Right ventricle myocardium inferior (tissue), 1 donor: Measurements from ENCODE around the gene RIMBP2. TPM values are rescaled to one million over a fixed set of nuclear protein-coding genes. Genes with fewer than 3 reads are reported as not detected.

Experiments used
- ATAC-seq: fragments of 200-7000 bp; cut with Tn5 transposase; one replicate; pipeline ENCODE4 v1.9.1; 2020; ENCODE audit warnings: mild to moderate bottlenecking, moderate library complexity
- DNase-seq: peaks from one replicate; pipeline ENCODE4 v3.0.0; 2021; ENCODE audit errors: missing footprints
- intact Hi-C: fragments of 100-400 bp; cut with DNase I; formaldehyde crosslinking; loops from one replicate; pipeline ENCODE4 v1.11.0; 2022
- total RNA-seq: library from RNA; stranded (reverse); fragmentation: NEBNext Ultra II Directional; extraction: Animal tissue kit (Norgen Biotek cat#: 25700); gene quantifications from one replicate; pipeline ENCODE4 v1.2.1, GENCODE V29; 2021
- donor health status: DM: no; HTN: yes; CAD: no; lungs with severe emphysema.

Gene RIMBP2
- total RNA-seq, 1 donor from 2014 or later, result not detected

DNA sequence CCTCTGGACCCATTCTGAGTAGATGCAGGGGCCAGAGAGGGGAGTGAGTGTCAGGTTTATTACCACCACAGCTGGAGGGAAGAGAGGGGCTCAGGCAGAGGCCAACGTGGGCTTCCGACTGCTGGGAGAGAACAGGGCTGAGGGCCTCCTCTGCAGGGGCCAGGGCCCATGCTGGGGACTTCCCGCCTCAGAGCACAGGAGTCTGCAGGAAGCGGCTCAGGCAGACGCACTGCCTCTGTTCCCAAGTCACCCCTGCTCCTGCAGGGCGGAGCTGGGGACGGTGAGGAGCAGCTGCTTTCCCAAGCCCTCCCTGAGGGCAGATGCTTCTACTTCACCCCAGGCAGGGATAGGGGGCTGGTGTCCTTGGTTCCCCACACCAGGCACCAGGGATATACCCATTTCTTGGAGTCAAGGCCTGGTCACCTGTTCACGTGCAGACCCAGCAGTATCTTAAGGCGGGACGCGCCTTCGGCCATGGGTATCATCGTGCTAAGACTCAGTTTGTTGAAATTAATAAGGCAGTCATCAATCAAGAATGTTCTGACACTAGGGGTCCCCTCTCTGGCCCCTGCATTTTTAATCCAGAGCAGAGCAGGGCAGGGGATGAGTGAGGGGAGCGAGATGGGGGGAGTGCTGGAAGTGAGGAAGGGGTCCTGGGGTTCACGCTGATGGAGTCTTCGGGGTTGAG is 278.4 kb downstream of the RIMBP2 start:
- DNase-seq (no peak), ATAC-seq (no peak)
- intact Hi-C loops, result no loop called here

DNA sequence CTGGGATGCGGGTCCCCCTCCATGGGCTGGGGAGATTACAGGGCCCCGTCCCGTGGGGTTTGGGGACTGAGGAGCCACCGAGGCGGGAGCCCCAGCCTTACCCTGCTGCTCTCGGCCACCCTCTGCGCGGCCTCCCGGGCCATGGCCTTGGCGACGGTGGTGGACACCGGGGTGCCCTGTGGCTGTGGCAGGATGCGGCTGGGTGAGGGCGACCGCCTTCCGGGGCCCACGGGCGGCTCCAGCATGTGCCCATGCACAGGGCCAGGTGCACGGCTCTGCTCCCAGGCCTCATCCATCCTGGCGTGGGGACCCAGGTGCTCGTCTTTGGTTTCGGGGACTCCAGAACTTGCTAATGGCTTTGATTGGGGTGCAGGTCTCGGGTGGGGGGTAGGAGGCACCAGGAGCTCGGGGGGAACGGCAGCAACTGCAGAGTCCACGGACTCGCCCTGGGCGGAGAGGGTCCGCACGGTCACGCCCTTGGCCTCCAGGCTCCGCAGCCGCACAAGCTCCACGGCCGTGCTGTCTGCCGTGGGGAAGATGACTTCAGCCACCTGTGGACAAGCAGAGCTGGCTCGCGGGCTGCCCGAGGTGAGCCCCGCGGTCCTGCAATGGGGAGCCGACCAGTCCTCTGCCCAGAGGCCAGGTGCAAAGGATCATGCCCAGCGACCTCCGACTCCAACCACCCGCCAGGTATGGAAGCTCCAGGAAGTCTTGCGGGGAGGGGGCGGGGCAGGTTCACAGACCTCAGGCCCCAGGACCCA is 279.2 kb downstream of the RIMBP2 start:
- no peak for ATAC-seq
- intact Hi-C loops, result no loop called here
- no peak for DNase-seq

DNA sequence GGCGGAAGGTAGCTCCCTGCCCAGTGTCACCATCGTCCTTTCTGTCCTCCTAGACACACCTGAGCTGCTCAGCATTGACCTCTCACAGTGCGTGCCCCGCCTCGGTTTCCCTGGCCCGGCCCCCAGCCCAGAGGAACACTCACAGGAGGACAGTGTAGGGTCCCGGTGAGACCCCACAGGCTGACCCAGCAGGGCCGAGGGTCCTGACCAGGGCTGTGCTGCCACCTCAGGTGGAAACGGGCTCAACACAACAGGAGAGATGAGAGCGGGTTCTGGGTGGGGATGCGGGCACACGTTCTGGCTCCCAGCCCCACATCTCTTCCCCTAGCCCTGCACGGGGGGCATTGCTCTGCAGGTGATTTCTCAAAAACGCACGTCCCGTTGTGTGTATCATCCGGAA is 280.3 kb downstream of the RIMBP2 start:
- ATAC-seq (no peak), DNase-seq (no peak)
- intact Hi-C loops, result no loop called here

DNA sequence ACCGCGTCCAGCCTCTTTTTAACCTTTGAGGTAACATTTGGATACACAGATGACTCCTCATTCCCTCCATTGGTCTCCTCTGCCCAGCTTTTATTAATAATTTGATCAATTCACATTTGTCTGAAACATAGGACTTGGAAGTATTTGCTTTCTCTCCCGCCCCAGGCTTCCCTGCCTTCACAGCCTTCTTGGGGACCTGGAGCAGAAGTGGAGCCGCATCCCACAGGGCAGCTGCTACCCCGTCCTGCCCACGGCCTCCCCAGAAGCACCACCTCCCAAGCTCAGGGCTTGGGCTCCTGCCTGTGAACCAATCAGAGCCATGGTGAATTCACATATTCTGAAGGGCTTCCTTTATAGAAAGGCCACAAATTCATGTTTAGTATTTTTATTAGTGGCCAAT is 280.8 kb downstream of the RIMBP2 start:
- DNase-seq (no peak), ATAC-seq (no peak)
- intact Hi-C loops, result no loop called here

DNA sequence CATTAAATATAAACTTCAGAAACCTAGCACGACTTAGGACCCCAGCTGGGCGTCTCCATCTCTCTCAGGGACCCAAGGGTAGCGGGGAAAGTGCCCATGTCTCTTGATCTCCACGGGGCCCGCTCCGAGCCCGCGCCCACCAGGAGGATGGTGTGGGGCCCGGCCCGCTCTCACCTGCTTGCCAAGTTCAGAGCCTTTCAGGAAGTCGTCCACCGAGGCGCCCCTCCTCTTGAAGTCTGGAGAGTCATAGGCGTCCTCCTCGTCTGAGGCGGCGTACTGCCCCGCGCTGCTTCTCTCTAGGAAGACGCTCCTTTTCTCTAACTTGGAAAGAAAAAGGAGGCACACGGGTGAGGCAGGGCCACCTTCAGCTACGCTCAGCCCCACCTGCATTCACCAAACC is 281.5 kb downstream of the RIMBP2 start:
- ATAC-seq, result no peak
- DNase-seq, result no peak
- intact Hi-C loops, result no loop called here

DNA sequence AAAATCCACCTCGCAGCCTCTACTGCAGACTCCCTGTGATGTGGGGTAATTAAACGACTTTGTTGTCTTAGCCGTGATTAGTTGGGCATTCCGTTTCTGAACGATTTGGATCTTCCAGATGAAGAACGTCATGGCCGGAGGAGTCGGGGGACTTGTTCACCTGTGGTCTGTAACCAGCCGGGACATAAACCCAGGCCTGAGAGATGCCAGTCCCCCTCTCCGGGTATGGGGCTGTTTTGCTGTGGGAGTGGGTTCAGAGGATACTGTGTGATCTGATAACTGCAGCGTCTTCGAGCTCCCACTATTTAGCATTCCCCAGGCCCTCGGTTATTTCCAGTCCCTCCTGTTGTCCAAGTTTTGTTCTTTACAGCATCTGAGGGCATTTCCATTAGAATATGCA is 282.3 kb downstream of the RIMBP2 start:
- DNase-seq, result no peak
- ATAC-seq, result no peak
- intact Hi-C loops, result no loop called here

DNA sequence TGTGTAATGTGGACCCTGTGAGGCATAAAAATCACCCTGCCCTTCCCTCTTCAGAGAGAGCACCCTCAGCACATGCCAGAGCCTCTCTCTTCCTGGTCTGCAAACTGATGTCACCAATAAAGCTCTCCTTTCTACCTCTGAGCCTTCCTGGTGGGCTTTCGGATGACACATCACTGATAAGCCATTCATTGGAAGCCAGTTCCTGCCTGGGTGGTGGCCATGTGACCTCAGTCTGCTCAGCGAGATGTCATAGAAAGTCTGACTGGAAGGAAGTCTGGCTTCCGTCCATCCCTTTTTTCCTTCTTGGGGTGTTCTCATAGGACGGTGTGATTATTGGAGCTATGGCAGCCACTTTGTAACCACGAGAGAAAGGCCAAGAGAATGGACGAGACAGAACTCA is 282.7 kb downstream of the RIMBP2 start:
- ATAC-seq, result no peak
- intact Hi-C loops, result no loop called here
- DNase-seq, result no peak

DNA sequence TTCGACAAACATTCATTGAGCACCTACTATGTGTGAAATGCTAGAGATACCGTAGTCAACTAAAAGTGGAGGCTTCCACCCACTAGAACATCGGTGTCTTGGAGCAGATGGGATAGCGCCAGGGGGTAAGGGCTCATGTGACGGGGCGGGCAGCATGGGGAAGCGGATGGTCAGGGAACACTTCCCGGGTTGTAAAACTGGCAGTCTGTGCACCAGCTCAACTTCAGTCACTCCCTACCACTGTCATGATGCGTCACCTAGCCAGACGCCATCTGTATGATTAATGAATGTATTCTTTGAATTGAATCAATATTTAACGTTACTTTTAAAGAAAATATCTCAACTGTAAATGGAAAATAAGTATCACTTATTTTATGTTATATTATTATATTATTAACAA is 284.9 kb downstream of the RIMBP2 start:
- DNase-seq (no peak), ATAC-seq (no peak)
- intact Hi-C loops, result no loop called here

DNA sequence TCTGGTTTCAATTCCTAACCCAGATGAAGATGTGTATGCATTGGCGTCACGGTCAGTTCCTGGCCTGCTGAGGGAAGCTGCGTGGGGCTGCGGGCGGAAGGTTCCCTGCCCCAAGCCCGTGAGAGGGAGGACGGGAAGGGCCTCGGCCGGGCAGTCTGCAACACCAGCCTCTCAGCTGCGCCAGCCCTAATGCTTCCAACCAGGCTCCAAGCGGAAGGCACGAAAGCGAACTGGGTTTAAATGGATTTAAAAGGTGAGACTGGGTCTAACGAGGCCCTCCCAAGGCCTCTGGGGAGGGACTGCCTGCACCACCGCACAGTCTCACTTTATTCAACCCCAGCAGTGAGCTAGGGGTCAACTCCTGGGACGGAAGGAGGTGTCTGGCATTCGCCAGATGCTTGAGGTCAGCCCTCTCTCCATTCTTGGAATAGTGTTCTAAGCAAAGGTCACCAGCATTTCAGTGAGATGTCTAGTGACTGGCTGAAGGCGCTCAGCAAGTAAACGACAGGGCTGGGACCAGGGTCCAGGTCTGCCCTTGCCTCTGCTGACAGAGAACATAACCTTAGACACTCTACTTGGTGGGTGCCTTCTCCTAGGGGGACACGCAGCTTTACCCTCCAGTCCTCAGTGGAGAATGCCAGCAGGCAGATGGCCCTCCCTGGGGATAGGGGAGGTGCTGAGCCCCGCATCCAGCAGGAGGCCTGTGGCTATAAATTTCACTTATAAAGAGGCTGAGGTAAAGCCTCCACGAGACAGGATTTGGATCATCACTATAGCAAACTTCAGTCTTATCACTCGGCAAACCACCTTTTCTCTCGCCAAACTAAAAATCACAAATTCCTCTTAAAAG is 286.2 kb downstream of the RIMBP2 start:
- DNase-seq, result no peak
- ATAC-seq, result no peak
- intact Hi-C loops, result no loop called here

DNA sequence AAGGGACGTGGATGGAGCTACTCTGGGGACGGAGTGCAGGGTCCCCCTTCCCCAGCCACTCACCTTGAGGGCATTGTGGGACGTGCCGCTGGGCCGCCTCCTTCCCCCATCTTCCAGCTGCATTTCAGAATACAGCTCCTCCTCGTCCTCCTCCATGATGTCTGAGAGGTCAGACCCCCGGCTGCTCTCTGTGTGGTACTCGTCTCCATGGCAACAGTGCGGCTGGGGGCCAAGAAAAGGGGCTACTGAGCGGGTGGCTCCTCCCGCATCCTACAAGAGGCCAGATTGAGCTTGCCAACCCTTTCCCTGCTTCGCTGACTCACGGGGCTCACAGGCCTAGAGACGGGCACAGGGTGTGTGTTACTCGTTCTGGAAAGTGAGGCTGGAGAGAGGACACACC is 288.0 kb downstream of the RIMBP2 start:
- intact Hi-C loops, result no loop called here
- DNase-seq, result no peak
- no peak for ATAC-seq

DNA sequence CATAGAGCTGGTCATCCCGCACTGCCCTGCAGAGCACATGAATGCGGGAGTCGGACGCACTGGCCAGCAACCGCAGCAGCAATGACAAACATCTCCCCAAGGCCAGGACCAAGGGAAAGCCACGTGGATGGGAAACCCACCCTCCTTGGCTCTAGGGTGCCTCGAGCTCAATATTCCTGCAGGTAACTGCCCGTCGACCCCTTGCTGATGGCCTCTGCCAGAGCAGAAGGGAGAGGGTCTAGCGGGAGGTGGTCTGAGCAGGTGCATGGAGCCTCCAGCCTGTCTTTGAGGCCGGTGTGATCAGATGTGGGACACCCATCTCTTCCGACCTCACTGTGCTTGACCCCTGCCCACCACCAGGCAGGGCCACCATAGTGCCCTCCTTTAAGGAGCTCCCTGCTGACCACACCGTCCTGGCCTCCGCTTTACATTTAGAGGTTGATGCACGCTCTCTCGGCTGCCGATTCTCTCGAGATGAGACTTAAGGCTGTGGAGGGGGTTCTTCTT is 288.7 kb downstream of the RIMBP2 start:
- intact Hi-C loops, result no loop called here
- ATAC-seq (no peak), DNase-seq (no peak)

DNA sequence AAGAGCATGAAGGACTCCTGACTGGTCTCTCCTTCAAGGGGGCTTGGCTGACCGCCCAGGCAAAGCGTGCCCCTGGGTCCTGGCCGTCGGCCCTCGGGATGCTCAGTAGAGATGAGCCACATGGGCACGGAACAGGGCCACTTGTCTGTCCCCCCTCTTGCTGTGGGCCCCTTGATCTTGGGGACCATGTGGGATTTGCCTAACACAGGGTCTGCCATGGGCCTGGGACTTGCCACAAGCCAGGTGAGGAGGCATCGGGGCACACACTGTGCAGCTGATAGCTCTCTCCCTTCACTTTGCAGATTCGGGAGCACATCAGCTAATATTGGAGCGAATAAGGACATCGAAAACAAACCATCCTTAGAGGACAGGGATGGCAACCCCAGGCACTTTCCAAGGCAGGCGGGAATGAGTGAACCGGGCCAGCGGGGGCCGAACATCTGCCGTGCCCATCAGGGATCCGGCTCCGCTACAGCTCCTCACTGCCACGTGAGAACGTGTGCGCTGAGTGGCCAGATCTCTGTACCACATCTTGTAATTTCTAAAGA is 290.3 kb downstream of the RIMBP2 start:
- intact Hi-C loops, result no loop called here
- no peak for ATAC-seq
- no peak for DNase-seq

DNA sequence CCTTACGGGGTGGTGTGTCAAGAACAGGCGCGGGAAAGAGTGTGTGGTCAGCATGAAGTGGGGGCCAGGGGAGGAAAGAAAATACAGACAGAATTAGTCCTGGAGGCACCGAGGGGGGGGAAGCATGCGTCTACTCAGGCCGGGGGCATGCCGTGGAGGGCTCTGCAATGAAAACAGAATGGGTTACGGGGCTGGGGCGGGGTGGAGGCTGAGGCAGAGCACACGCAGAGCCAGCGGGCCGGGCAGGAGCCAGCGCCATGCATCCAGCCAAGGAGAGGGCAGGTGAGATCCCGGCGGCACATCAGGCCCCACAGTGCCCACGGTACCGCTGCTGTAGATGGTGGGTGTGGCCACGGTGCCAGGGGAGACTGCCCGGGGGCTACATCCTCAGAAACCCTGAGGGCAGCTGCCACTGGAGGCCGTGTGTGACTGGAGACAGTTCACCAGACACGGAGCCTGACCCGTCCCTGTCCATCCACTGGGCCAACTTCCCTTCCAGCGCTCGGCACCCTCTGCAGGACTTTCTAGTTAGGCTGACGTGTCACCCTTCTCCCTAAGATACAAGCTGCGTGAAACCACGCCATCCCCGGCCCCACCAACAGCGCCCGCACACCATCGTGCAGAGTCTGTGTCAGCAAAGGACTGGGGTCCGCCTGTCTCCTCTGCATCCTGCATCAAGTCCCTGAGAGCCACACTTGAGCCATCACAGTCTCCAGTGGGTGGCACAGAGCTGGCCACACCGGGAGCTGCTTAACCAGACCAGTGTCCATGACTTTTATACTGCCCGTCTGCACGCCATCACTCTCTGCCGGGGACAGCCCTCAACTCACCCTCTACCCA is 291.0 kb downstream of the RIMBP2 start:
- no peak for ATAC-seq
- intact Hi-C loops, result no loop called here

DNA sequence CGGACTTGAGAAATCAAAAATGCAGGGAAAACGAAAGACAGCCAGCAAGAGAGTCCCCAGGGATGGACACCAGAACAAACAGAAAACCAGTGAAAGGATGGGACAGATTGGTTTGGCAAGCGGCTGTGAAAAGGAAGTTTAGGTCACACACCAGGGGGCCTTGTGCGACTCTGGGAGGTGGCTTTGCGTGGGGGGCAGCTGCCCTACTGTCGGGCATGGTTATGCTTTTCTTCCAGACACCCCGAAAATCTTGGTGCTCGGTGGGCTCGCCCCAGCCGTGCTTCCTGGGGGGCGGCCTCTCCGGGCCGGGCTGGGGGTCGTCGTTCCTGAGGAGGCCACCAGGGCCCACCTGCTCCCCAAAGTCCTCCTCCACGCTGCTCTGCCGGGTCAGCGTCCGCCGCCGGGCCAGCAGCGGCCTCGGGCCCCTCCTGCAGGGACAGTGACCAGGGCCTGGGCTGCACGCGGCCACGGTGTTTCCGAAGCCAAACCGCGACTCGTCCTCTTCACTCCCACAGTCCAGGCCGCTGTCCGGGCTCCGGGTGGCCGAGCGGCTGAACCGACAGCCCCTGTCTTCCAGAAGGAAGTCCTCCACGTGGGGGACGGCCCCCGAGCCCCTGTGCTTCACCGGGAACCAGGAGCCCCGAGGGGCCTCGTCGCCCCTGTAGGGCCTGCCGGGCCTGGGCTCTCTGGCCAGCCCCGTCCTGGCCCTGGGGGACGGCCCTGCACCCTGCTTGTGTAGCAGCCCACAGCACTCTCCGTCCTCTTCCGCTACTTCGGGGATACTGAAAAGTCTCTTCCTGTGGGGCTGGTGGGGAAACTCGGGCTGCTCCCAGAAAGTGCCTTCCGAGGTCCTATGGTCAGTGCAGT is 291.9 kb downstream of the RIMBP2 start:
- intact Hi-C loops, result no loop called here
- DNase-seq, result no peak
- no peak for ATAC-seq

More for the DNA sequence above, 291.0 kb downstream of the RIMBP2 start:
- DNase-seq, result no peak

DNA sequence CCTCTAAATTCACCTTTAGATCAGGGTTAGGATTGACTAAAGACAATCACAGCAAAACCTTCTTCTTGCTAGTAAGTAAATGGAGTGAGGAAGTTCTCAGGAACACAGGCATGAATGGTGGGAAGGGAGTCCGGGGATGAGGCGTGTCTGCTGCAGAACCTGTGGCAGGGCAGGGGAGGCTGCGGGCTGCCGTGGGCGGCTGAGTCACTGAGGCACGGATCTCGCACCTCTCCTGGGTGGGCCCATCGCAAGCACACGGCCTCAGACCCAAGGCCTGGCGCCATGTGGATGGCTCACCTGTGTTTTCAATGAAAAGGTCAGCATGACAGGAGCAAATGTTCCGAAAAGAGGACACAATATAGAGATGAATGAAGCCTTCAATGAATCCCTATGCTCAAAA is 293.0 kb downstream of the RIMBP2 start:
- ATAC-seq, result no peak
- no peak for DNase-seq
- intact Hi-C loops, result no loop called here

DNA sequence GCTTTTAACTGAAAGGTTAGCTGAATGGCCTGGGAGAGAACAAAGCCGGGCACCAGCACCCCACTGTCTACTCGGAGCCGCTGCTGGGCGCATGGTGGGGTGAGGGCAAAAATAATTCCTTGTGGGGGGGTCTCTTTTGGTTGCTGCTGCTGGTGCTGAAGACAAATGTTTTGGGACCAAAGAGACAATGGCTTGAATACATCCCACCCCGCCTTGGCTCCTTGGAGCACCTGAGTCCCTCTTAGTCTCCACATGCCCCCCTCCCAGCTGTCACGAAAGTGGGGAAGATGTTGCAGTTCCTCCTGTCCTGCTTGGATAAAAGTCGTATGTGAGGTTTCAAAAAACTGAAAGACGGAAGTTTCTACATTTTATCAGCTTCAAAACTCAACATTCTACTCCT is 293.4 kb downstream of the RIMBP2 start:
- intact Hi-C loops, result no loop called here
- DNase-seq (no peak), ATAC-seq (no peak)

DNA sequence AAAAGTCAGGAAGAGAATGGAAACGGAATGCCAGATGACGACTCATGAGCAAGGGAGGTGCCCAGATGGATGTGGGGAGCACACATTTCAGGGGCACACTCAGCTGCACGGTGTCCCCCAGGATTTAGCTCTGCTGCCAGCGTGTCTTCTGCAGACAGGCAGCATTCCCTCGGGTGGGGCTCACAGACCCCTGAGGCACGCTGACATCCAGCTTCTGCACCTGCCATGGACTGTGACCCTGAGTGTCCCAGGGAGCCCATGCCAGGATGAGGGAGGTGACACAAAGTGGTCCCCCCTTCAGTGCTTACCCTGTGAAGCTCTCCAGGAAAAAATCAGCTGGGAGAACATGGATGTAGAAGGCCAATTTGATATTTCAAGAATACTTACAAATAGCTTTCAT is 294.2 kb downstream of the RIMBP2 start:
- intact Hi-C loops, result no loop called here
- DNase-seq (no peak), ATAC-seq (no peak)

DNA sequence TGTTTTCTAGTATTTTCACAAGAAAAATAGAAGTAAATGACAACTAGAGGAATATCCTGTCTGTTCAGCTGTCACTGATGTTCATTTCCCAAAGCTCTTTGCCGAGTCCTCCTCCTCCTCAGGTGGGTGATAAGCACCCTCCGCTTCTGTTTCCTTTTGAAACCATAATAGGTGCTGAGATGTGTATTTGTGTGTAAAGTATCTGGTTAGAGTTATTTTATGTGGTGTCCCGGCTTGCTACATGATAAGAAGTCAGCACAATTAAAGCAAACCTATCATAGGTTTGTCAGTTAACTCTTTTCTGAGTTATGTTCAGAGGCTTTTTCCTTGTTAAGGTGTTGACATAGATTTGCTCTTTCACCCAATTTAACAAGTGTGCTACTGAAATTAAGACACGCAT is 296.0 kb downstream of the RIMBP2 start:
- intact Hi-C loops, result no loop called here
- DNase-seq, result no peak
- no peak for ATAC-seq
